ENCODE data around the gene EML6. TPM values are rescaled to one million over a fixed set of nuclear protein-coding genes. Genes with fewer than 3 reads are reported as not detected.
"Not testable (repeated sequence)": the region's sequence is repeated elsewhere in the genome, so short reads cannot be mapped to it uniquely, and the experiment has no call there.

Gene EML6
- total and polyA plus RNA-seq, 4 donors, result 0.94 to 5.1 (median 2.0) TPM

- H3K4me1 ChIP-seq (ENCODE audit: control insufficient read depth in 5 of 5, insufficient read depth in 5 of 5, low read length in 5 of 5), result peaks cover 0 to 8% (median 5%) of the 10 kb centered on the region in 5 donors
- ATAC-seq (ENCODE audit: insufficient read depth, low FRiP score), result no peak
- TF ChIP-seq CTCF (IDR thresholded peaks at IDR 0.05; ENCODE audit: control extremely low read depth, extremely low read depth), result no peak
- no peaks in the 10 kb centered on the region for H3K9me3 ChIP-seq (ENCODE audit: control insufficient read depth in 4 of 4, insufficient read depth in 3 of 4, low read length in 3 of 4)
- 71 to 85% methylated on average over 3 of the region's 3 CpGs for WGBS, 2 donors
- H3K27me3 ChIP-seq (ENCODE audit: control insufficient read depth in 3 of 3, insufficient read depth in 3 of 3, low read length in 2 of 3), result no peaks in the 10 kb centered on the region
- H3K27ac ChIP-seq (ENCODE audit: low read depth in 1 of 2, low read length in 1 of 2), result no peak overlapping the region
- no peak for DNase-seq
- H3K9ac ChIP-seq (ENCODE audit: insufficient read depth in 1 of 2, low read length in 2 of 2), result no peak overlapping the region
- peaks cover 3 to 14% (median 5%) of the 10 kb centered on the region in 4 donors for H3K36me3 ChIP-seq (ENCODE audit: control insufficient read depth in 4 of 4, insufficient read depth in 4 of 4, low read length in 4 of 4)
- H3K4me3 ChIP-seq, result no peak overlapping the region
Measured at GRCh38 chr2:54988612-54989011, 265.1 kb downstream of the EML6 start.

GRCh38 chr2:54990694-54991093 lies 267.2 kb downstream of the EML6 start:
- not testable (repeated sequence) for H3K4me3 ChIP-seq; H3K36me3 ChIP-seq (ENCODE audit: control insufficient read depth in 4 of 4, insufficient read depth in 4 of 4, low read length in 4 of 4); ATAC-seq (ENCODE audit: insufficient read depth, low FRiP score); H3K9ac ChIP-seq (ENCODE audit: insufficient read depth in 1 of 2, low read length in 2 of 2); H3K9me3 ChIP-seq (ENCODE audit: control insufficient read depth in 4 of 4, insufficient read depth in 3 of 4, low read length in 3 of 4); H3K27me3 ChIP-seq (ENCODE audit: control insufficient read depth in 3 of 3, insufficient read depth in 3 of 3, low read length in 2 of 3); H3K4me1 ChIP-seq (ENCODE audit: control insufficient read depth in 5 of 5, insufficient read depth in 5 of 5, low read length in 5 of 5); DNase-seq; H3K27ac ChIP-seq (ENCODE audit: low read depth in 1 of 2, low read length in 1 of 2)
- 97 to 98% methylated on average over 19 of the region's 19 CpGs for WGBS, 2 donors

- Histone ChIP-seq H3K27me3 (ENCODE audit: control insufficient read depth in 3 of 3, insufficient read depth in 3 of 3, low read length in 2 of 3) (no peaks in the 10 kb centered on the region), H3K4me1 (ENCODE audit: control insufficient read depth in 5 of 5, insufficient read depth in 5 of 5, low read length in 5 of 5) (peaks cover 0 to 16% (median 8%) of the 10 kb centered on the region in 5 donors), H3K9ac (ENCODE audit: insufficient read depth in 1 of 2, low read length in 2 of 2) (no peak overlapping the region), H3K36me3 (ENCODE audit: control insufficient read depth in 4 of 4, insufficient read depth in 4 of 4, low read length in 4 of 4) (no peaks in the 10 kb centered on the region), H3K4me3 (no peak overlapping the region), H3K9me3 (ENCODE audit: control insufficient read depth in 4 of 4, insufficient read depth in 3 of 4, low read length in 3 of 4) (no peaks in the 10 kb centered on the region), H3K27ac (ENCODE audit: low read depth in 1 of 2, low read length in 1 of 2) (no peak overlapping the region)
- TF ChIP-seq CTCF (IDR thresholded peaks at IDR 0.05; ENCODE audit: control extremely low read depth, extremely low read depth), result no peak
- ATAC-seq (ENCODE audit: insufficient read depth, low FRiP score) (no peak), DNase-seq (no peak)
- WGBS, 2 donors, result 90 to 96% methylated on average over 3 of the region's 3 CpGs
Measured at GRCh38 chr2:54995553-54995952, 272.1 kb downstream of the EML6 start.

GRCh38 chr2:54997826-54998225 lies 274.4 kb downstream of the EML6 start:
- ATAC-seq (ENCODE audit: insufficient read depth, low FRiP score), result no peak
- H3K36me3 ChIP-seq (ENCODE audit: control insufficient read depth in 4 of 4, insufficient read depth in 4 of 4, low read length in 4 of 4), result no peaks in the 10 kb centered on the region
- WGBS, 2 donors, result 90 to 97% methylated on average over 1 of the region's 1 CpG
- no peak overlapping the region for H3K9ac ChIP-seq (ENCODE audit: insufficient read depth in 1 of 2, low read length in 2 of 2)
- no peak for DNase-seq
- no peaks in the 10 kb centered on the region for H3K27me3 ChIP-seq (ENCODE audit: control insufficient read depth in 3 of 3, insufficient read depth in 3 of 3, low read length in 2 of 3)
- peaks cover 0 to 16% (median 8%) of the 10 kb centered on the region in 5 donors for H3K4me1 ChIP-seq (ENCODE audit: control insufficient read depth in 5 of 5, insufficient read depth in 5 of 5, low read length in 5 of 5)
- no peak overlapping the region for H3K4me3 ChIP-seq
- H3K9me3 ChIP-seq (ENCODE audit: control insufficient read depth in 4 of 4, insufficient read depth in 3 of 4, low read length in 3 of 4), result no peaks in the 10 kb centered on the region
- no peak overlapping the region for H3K27ac ChIP-seq (ENCODE audit: low read depth in 1 of 2, low read length in 1 of 2)
- TF ChIP-seq CTCF (IDR thresholded peaks at IDR 0.05; ENCODE audit: control extremely low read depth, extremely low read depth), result no peak
